Kidney glomerular epithelial cell (primary cell): ENCODE results near the gene PRMT5.

Experiments
- DNase-seq: peaks from one replicate; lab custom pipeline; 2025; lab: John Stamatoyannopoulos, UW

The PRMT5 gene

DNA sequence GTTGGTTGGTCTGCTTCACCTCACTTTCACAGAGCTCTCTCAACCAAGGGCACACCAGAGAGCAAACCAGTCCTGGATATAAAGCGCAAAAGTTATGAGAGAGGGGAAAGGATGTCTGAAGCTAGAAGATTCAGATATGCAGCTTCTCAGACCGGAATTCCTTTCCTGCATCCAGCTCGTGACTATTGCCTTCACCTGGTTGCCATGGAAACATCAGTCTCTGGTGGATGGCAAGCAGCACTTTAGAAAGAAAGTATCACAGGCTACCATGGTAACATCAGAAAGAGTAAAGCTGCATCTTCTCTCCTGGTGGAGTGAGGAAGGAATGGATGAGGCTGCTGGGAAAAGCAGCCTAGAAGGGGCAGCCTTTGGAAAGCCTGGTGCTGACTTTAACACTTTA, 32.4 kb downstream of the PRMT5 start:
- no peak for DNase-seq

DNA sequence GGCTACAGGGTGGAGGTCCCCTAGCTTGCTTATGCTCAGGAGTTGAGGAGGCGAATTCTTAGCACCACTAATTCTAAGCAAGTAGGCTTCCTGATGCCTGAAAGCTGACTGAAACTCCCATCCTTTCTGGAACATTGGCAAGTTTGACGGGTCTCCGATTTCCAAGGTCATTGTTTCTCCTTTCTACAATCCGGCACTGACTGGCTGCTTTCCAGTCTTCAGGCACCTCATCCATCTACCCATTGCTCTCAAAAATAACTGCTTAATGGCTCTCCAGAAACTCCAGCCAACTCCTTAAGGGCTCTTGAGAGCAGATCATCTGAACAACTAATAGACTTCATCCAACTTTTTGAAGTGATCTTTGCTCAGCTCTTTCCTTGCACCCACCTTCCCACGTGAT, 32.8 kb downstream of the PRMT5 start:
- no peak for DNase-seq

DNA sequence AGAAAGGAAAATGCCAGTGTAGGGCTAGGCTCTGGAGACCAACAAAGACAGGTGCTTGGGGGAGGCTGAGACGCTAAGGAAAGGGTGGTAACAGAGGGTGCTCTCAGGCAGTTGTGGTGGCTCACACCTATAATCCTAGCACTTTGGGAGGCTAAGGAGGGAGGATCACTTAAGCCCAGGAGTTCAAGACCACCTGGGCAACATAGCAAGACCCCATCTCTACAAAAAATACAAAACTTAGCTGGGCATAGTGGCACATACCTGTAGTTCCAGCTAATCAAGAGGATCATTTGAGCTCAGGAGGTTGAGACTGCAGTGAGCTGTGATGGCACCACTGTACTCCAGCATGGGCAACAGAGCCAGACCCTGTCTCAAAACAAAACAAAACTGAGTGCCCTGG, 33.8 kb downstream of the PRMT5 start:
- no peak for DNase-seq

DNA sequence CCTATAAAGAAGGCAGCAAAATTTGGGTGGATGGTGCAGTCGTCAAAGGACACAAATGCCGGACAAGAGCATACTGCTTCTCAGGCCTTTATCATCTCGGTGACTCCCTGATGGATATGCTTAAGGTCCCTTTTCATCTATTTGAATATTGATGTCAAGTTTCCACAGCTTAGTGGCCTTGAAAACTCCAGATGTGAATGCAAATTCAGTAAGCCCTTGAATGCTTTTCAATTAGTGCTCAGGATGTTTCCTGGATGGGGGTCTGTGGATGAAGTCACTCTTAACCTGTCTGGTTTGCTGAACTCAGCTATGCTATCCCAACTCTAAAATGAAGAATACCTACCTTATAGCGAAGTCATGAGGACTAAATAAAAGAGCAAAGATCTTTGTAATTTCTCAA, 35.5 kb downstream of the PRMT5 start:
- DNase-seq, result no peak

DNA sequence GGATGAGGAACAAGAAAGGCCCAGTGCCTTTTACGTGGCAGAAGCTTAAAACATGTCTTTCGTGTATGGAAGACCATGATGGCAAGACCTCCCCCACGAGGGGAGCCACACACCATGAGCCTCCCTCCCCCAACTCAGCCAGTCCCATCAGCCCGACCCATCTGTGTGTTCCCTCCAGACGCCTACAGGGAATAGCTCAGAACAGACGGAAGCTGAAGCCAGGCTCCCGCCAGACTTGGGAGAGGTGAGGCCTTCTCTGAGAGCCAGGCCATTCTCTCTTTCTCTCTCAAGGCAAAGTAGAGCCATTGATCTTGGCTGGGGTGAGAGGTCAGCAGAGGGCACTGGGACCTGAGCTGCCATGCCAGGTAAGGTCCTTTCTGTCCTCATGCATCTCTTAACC, 36.7 kb downstream of the PRMT5 start:
- DNase-seq, result no peak

DNA sequence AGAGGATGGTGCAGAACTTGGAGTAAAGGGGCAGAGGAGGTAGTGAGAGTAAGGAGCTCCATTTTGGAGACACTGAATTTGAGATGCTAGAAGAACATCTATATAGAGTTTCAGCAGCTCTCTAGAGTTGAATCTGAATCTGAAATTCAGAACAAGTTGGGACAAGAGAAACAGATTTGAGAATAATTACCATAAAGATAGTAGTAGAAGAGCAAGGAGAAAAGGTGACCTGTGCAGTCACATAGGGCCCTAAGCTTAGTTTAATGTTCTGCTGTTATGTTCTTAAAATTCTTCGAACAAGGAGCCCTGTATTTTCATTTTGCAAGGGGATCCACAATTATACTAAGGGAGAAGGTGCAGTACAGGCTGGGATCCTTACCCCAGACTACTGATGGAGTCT, 38.8 kb downstream of the PRMT5 start:
- no peak for DNase-seq

DNA sequence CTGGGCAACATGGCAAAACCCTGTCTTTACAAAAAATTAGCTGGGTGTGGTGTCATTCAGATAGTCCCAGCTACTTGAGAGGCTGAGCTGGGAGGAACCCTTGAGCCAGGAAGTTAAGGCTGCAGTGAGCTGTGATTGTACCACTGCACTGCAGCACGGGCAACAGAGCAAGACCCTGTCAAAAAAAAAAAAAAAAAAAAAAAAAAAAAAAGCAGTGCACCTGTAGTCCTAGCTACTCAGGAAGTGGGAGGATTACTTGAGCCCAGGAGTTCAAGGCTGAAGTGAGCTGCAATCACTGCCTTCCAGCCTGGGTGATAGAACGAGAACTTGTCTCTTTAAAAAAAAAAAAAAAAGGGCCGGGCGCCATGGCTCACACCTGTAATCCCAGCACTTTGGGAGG, 40.5 kb downstream of the PRMT5 start:
- DNase-seq, result no peak

DNA sequence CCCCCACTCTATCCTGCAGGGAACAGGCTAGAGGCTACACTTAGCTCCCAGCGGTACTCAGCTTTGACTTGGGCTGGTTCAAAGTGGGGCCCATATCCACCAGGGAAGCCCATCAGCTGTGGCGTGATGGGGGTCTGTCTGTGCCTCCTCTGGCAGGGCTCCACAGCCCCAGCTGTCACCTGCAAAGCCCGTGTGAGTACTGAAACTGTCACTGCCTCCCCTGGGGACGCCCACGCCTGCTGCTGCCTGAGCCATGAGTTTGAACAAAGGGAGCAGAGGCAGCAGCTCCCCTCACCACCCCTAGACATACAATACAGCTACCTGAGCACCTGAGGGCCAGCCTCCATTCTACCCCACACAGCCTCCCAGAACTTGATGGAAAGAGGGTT, 41.2 kb downstream of the PRMT5 start:
- DNase-seq, result no peak

DNA sequence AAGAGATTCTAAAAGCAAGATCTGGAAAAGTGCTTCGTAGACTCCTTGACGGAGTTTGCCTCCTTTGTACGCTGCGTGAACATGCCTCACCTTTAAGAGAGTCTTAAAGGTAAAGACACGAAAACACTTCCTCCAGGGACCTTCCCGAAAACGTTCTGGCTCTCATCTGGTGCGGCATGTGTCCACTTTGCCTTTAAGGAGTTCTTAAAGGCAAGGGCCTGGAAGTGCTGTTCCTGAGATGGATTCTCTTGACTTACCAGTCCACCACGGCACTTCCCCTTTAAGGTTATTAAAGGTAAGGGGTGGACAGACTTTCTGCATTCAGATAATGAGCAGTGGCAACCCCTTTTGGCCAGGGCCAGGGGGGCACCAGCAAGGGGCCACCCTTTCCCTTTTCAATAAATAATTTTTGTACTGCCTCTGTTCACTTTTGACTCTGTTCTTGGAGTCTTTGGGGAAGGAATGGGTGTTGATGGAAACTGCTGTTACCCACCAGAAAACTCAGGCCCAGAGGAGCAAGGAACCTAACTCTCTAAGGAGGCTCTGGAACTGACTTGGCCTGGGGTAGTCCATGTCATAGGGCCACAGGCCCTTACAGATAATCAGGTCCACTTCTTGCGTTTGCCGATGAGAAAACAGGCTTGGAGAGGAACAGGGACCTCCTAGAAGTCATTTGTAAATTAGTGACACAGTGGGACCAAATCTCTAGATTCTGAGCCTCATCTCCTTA, 41.8 kb downstream of the PRMT5 start:
- DNase-seq, result peak; percentile 91

DNA sequence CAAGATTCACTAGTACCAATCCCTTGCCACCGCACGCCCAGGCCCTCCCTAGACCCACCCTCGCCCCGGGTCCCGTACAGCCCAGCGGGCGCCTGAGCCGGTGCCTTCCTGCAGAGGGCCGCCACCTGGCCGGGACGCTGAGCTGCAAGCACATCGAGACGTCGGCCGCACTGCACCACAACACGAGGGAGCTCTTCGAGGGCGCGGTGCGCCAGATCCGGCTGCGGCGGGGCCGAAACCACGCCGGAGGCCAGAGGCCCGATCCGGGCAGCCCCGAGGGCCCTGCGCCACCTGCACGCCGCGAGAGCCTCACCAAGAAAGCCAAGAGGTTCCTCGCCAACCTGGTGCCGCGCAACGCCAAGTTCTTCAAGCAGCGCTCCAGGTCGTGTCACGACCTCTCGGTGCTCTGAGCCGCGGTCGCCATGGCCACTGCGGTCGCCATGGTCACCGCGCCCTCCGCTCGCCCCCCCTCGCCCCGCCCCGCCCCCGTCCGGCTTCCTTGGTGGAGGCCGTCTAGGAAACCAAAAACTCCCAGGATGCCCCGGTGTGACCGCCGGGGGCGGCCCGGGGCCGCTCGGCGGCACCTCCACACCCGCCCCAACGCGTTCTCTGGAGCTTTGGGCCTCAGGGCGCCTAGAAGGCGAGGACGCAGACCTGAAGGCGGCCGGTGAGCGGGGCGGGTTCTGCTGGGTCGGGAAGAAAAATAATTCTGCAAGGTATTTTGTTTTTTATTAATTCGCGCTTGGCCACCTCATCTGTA, 42.5 kb downstream of the PRMT5 start:
- peak; percentile 57 for DNase-seq

DNA sequence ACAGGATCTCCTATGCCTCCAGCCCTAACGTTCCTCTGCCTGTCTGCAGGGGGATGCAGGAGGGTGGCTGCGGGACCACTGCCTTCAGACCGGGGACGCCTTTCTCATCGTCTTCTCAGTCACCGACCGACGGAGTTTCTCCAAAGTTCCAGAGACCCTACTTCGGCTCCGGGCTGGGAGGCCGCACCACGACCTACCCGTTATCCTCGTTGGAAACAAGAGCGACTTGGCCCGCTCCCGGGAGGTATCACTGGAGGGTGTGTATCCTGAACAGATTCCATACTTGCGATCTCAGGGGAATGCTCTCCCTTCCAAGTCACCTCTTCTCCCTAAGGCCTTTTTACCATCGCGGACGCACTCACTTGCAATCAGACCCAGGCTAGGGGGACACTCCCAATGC, 43.2 kb downstream of the PRMT5 start:
- no peak for DNase-seq

DNA sequence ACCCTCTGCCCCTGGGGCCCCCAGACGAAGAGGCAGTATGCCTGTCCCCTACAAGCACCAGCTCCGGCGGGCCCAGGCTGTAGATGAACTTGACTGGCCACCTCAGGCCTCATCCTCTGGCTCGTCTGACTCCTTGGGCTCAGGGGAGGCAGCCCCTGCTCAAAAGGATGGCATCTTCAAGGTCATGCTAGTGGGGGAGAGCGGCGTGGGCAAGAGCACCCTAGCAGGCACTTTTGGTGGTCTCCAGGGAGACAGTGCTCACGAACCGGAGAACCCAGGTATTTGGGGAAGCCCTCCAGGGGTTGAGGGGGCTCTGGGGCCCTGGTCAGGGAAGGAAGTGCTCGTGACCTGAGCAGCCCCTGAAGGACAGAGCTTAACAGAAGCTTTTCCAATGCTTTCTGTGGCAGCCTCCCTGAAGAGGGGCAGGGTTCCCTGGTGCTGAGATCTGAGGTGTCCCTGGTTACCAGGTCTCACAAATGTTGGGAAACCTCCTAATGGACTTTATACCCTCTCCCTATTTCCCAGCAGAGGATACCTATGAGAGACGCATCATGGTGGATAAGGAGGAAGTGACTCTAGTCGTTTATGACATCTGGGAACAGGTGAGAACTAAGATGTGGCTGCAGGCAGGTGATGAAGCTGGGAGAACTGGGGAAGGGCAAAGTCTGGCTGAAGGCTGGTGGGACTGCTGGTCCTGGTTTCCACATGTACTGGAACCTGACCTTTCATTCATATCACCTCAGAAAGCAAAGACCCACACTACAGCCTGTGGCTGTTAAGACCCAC, 44.2 kb downstream of the PRMT5 start:
- no peak for DNase-seq

DNA sequence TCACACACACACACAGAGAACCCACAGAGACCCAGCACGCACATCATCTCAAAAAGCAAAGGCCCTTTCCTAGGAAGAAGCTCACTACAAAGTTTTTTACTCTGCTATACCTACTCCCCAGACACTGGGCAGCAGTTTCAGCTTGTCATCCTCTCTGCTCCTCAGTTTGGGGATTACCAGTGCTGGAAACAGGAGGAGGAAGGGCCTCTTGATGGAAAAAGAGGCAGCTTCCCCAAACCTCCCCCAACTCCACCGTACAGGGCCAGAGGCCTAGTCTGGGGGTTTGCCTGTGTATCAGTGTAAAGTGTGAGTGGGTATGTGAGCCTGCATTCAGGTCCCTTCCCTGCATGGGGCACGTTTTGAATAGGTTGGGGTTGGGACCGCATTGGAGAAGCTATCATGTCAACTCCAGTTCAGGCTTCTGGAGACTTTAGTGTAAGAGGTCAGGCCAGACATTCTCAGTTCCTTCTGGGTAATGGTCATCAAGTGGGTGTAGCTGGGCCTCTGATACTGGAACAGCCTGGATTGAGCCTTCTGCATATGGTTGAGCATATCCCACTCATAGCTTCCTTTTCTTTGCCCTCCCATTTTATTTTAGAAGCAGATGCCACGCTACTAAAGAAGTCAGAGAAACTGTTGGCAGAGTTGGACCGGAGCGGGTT, 45.0 kb downstream of the PRMT5 start:
- DNase-seq, result no peak

DNA sequence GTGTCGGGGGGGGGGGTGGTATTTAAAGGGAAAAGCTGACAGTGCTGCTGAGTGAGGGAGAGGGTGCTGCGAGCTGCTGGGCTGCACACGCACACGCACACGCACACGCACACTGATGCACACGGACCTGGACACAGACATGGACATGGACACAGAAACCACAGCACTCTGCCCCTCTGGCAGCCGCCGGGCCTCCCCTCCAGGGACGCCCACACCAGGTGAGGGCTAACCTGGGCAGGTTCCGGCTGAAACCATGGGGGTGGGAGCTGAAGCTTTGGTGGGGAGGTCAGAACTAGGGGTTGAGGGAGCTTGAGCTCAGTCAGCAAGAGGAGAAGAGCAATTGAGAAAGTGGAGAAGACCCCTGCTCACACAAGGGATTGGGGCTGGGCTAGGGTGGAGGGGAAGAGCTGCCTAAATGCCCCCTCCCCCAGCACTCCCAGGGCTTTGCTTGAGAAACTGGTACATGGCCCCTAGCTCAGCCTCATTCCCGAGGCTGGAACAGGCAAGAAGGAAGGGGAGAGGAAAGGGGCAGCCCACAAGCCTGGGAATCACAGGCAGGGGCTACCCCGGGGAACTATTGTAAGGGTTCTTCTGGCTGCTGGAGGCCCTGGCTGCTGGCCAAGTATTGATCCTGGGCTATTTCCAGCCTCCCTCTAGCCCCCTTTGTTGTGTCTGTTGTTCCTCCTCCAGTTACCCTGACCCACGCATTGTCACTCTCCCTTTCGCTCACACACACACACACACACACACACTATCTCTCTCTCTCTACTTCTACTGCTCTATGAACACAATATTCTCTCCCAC, 45.8 kb downstream of the PRMT5 start, which contains the start of gene REM2:
REM2 (plus strand) TSS at position 50 of the 804 bp plus-strand sequence; CDS start at position 116, 66 bp downstream.
- no peak for DNase-seq

DNA sequence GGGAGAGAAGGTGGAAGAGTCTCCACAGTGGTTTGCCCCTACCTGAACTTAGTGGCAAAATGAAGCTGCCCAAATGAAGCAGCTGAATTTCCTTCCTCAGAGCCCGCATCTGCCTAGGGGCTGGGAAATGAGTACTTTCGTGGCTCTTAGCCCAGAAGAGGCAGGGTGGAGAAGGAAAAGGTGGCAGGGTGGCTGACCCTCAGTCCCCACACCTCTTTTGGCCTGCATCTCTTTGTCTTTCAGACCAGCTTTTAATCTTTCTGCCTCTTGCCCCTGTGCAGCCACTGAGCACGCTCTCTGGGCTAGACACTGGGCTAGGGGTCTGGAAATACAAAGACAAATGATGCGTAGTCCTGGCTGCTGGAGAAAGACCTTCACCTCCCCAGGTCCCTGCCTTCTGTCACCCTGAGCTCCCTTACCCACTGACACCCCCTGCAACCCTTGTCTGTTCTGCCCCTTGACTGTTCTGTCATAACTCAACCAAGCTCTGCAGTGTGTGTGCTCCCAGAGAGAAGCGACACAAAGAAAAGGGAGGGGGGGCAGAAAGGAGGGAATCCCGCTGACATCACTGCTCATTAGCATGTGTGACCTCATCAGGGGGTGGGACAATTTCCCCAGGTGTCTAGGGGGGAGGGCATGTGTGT, 46.5 kb downstream of the PRMT5 start:
- DNase-seq, result peak; percentile 17

DNA sequence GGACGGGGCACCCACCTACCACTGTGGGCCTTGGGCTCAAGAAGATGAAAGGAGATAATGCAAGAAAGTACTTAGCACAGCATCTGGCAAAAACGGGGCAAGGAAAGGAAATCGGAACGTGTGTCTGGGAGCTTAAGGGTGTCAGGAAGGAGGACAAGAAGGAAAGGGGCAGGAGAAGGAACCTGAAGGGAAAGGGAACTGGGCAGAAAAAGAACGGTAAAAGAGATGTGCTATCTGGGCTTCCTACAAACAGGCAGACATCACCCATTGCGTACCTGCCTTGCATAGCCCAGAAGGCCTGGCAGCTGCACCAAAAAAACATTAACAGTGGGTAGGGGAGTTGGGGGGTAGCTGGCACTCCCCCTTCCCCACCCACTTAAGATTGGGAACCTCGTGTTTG, 47.1 kb downstream of the PRMT5 start:
- DNase-seq, result no peak

DNA sequence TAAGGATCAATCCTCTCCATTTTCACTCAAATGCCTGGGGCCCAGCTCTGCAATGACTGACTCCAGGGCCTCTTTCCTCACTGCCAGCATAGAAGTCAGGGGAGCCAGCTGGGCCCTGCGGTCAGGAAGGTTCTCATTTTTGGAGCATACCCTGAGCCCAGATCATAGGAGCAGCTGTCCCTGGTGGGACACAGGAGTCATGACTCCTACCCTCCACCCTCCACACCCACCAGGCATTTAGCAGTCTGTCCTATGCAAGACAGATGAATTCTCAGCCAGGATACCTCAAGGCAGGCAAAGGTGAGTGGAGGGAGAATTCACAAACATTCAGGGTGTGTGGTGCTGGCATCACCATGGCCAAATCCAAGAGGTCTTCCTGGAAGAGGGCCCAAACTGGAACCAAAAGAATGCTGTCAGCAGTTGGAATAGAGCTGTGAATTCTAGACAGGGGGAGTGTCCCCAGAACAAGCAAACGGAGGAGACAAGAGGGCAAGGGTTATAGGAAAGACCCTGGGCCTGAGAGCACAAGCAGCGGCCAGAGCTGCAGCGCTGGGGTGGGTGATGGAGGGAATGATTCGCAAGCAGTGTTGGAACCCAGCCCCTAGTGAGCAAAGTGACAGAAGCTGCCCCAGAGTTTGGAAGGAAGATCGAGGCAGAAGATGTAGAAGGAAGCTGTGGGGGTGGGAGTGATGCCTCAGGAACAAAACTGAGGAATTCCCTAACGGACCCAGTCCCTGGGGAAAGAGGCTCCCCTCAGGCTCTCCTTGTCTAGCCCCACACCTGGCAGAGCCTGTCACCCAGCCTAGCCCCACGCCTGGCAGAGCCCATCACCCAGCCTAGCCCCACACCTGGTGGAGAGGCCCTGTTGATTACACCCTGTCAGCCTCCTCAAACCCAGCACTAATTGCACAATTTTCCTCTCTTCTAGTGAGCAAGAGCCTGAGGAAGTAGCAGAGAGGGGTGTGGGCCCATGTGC, 50.6 kb downstream of the PRMT5 start:
- DNase-seq, result no peak

DNA sequence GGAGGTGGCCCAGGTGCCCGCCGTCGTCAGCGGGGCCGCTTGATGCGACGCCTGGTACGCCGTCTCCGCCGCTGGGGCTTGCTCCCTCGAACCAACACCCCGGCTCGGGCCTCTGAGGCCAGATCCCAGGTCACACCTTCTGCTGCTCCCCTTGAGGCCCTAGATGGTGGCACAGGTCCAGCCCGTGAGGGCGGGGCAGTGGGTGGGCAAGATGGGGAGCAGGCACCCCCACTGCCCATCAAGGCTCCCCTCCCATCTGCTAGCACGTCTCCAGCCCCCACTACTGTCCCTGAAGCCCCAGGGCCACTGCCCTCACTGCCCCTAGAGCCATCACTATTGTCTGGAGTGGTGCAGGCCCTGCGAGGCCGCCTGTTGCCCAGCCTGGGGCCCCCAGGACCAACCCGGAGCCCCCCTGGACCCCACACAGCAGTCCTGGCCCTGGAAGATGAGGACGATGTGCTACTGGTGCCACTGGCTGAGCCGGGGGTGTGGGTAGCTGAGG, 52.1 kb downstream of the PRMT5 start:
- no peak for DNase-seq

DNA sequence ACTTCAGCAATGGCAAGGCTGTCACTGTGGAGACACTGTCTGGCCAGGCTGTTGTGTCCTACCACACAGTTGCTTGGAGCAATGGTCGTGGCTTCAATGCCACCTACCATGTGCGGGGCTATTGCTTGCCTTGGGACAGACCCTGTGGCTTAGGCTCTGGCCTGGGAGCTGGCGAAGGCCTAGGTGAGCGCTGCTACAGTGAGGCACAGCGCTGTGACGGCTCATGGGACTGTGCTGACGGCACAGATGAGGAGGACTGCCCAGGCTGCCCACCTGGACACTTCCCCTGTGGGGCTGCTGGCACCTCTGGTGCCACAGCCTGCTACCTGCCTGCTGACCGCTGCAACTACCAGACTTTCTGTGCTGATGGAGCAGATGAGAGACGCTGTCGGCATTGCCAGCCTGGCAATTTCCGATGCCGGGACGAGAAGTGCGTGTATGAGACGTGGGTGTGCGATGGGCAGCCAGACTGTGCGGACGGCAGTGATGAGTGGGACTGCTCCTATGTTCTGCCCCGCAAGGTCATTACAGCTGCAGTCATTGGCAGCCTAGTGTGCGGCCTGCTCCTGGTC, 53.3 kb downstream of the PRMT5 start:
- no peak for DNase-seq
